Activated CD4-positive, alpha-beta memory T cell treated with anti-CD3 and anti-CD28 coated beads, Interleukin-2, amount 10 ng/mL, durations not matched to agents 7 days and 5 days (primary cell): ENCODE results near the gene GLOD4. TPM values are rescaled to one million over a fixed set of nuclear protein-coding genes. Genes with fewer than 3 reads are reported as not detected.
A peak's percentile ranks its signal among the peaks of the same experiment; 100 is the strongest.
"Not testable (repeated sequence)": the region's sequence is repeated elsewhere in the genome, so short reads cannot be mapped to it uniquely, and the experiment has no call there.

Experiments
- CTCF ChIA-PET: fragments of 350-600 bp; sonication (Branson Sonifier 250); formaldehyde crosslinking; loops from one replicate; lab custom pipeline; 2021; ENCODE audit warnings: antibody characterized with exemption, inconsistent platforms; lab: Charles Lee
- POLR2A ChIA-PET: fragments of 350-600 bp; sonication (Branson Sonifier 250); formaldehyde crosslinking; loops from one replicate; lab custom pipeline; 2021; ENCODE audit warnings: antibody characterized with exemption; lab: Charles Lee
- DNase-seq: peaks from one replicate; pipeline ENCODE4 v3.0.0-alpha.2; 2020
- H3K27ac Mint-ChIP-seq: one replicate; pipeline ENCODE4 v1.8.0; 2021; ENCODE audit warnings: mild to moderate bottlenecking, mixed read lengths
- H3K27me3 Mint-ChIP-seq: one replicate; pipeline ENCODE4 v1.8.0; 2021; ENCODE audit warnings: mixed read lengths
- H3K36me3 Mint-ChIP-seq: one replicate; pipeline ENCODE4 v1.8.0; 2021; ENCODE audit warnings: low read depth, mixed read lengths
- H3K4me1 Mint-ChIP-seq: one replicate; pipeline ENCODE4 v1.8.0; 2021; ENCODE audit warnings: mixed read lengths
- H3K4me3 Mint-ChIP-seq: one replicate; pipeline ENCODE4 v1.8.0; 2021; ENCODE audit warnings: mild to moderate bottlenecking, mixed read lengths
- H3K9me3 Mint-ChIP-seq: one replicate; pipeline ENCODE4 v1.8.0; 2021; ENCODE audit warnings: mixed read lengths
- total RNA-seq, 2 experiments: library from RNA; stranded (reverse); gene quantifications; one replicate each; pipeline ENCODE4 v1.2.3, GENCODE V29; 2021

Gene GLOD4
- 10 to 100 TPM; 46.0 to 54.1 TPM for total RNA-seq

- Mint-ChIP-seq H3K27me3 (no peaks in the 10 kb centered on the region), H3K4me1 (peaks cover 36% of the 10 kb centered on the region), H3K27ac (peak within 1 kb of the TSS; percentile 83), H3K36me3 (peaks cover 32% of the 10 kb centered on the region), H3K9me3 (no peaks in the 10 kb centered on the region), H3K4me3 (peak within 1 kb of the TSS; percentile 93)
- CTCF ChIA-PET = interaction anchor here (0.6 to 4.0 kb wide), 10 partner anchors 10 to 370 kb away, joined by 3 to 27 read pairs (median 4); partner anchors contain the start of genes GEMIN4 and TIMM22
- POLR2A ChIA-PET = interaction anchor here (0.6 to 4.6 kb wide), 18 partner anchors 8 to 370 kb away, joined by 3 to 59 read pairs (median 4); partner anchors contain the start of genes GEMIN4, NXN, TIMM22 and VPS53
- DNase-seq = peak; percentile 96
Observed at GRCh38 chr17:781805-782731, at the start of gene GLOD4, which contains the start of gene MRM3. TSS of gene GLOD4 (minus strand) at chr17:782280. CDS start at chr17:782255, 25 bp downstream. TSS of gene MRM3 (plus strand) at chr17:782353. CDS start at chr17:782379, 26 bp downstream.

- H3K4me1 Mint-ChIP-seq = no peaks in the 10 kb centered on the region
- H3K36me3 Mint-ChIP-seq = no peaks in the 10 kb centered on the region
- no peak overlapping the region for H3K27ac Mint-ChIP-seq
- POLR2A ChIA-PET = no interaction called here
- CTCF ChIA-PET = interaction anchor here (1.7 kb wide), 1 partner anchor 16 kb away, joined by 3 read pairs; no protein-coding TSS in a partner anchor
- H3K9me3 Mint-ChIP-seq = no peaks in the 10 kb centered on the region
- DNase-seq = no peak
- no peaks in the 10 kb centered on the region for H3K27me3 Mint-ChIP-seq
- no peak overlapping the region for H3K4me3 Mint-ChIP-seq
Observed at GRCh38 chr17:830950-831349, 48.9 kb upstream of the GLOD4 start.

DNA sequence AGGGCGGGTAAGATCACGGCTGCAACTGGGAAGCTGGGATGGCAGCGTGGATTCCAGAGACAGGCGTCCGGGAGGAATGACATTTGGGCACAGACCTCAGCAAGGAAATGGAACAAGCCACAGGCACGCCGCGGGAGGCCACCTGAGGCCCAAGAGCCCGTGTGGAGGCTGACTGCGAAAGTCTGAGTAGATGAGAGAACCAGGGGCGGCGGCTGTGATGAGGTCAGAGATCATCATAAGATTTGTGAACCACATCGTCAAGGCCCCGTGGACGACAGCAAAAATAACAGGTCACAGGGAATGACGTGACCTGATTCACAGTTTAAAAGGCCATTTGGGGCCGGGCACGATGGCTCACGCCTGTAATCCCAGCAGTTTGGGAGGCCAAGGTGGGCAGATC, 48.3 kb upstream of the GLOD4 start:
- Mint-ChIP-seq H3K4me1 (no peaks in the 10 kb centered on the region), H3K36me3 (no peaks in the 10 kb centered on the region), H3K4me3 (no peak overlapping the region), H3K27me3 (no peaks in the 10 kb centered on the region), H3K27ac (no peak overlapping the region), H3K9me3 (no peaks in the 10 kb centered on the region)
- POLR2A ChIA-PET = no interaction called here
- DNase-seq = no peak
- CTCF ChIA-PET = no interaction called here

- H3K4me1 Mint-ChIP-seq, CTCF ChIA-PET, H3K9me3 Mint-ChIP-seq, H3K27ac Mint-ChIP-seq, H3K27me3 Mint-ChIP-seq, H3K4me3 Mint-ChIP-seq, H3K36me3 Mint-ChIP-seq, DNase-seq, POLR2A ChIA-PET: not testable (repeated sequence)
Observed at GRCh38 chr17:829614-830013, 47.5 kb upstream of the GLOD4 start.

GRCh38 chr17:828761-829160, 46.7 kb upstream of the GLOD4 start:
- no peaks in the 10 kb centered on the region for H3K9me3 Mint-ChIP-seq
- CTCF ChIA-PET = no interaction called here
- no peak overlapping the region for H3K27ac Mint-ChIP-seq
- no peak overlapping the region for H3K4me3 Mint-ChIP-seq
- no peaks in the 10 kb centered on the region for H3K4me1 Mint-ChIP-seq
- no peaks in the 10 kb centered on the region for H3K27me3 Mint-ChIP-seq
- no peak for DNase-seq
- POLR2A ChIA-PET = no interaction called here
- H3K36me3 Mint-ChIP-seq = no peaks in the 10 kb centered on the region

- POLR2A ChIA-PET = no interaction called here
- no peak for DNase-seq
- H3K27me3 Mint-ChIP-seq = no peaks in the 10 kb centered on the region
- H3K27ac Mint-ChIP-seq = no peak overlapping the region
- H3K4me3 Mint-ChIP-seq = no peak overlapping the region
- no peaks in the 10 kb centered on the region for H3K4me1 Mint-ChIP-seq
- no peaks in the 10 kb centered on the region for H3K36me3 Mint-ChIP-seq
- CTCF ChIA-PET = no interaction called here
- H3K9me3 Mint-ChIP-seq = no peaks in the 10 kb centered on the region
Observed at GRCh38 chr17:826778-827177, 44.7 kb upstream of the GLOD4 start.

- H3K9me3 Mint-ChIP-seq = no peaks in the 10 kb centered on the region
- no peaks in the 10 kb centered on the region for H3K36me3 Mint-ChIP-seq
- H3K4me3 Mint-ChIP-seq = no peak overlapping the region
- ChIA-PET POLR2A (no interaction called here), CTCF (no interaction called here)
- no peaks in the 10 kb centered on the region for H3K4me1 Mint-ChIP-seq
- no peak for DNase-seq
- no peaks in the 10 kb centered on the region for H3K27me3 Mint-ChIP-seq
- no peak overlapping the region for H3K27ac Mint-ChIP-seq
Observed at GRCh38 chr17:825216-825615, 43.1 kb upstream of the GLOD4 start.

GRCh38 chr17:824378-824777, 42.3 kb upstream of the GLOD4 start:
- ChIA-PET POLR2A (no interaction called here), CTCF (no interaction called here)
- Mint-ChIP-seq H3K4me1 (no peaks in the 10 kb centered on the region), H3K9me3 (no peaks in the 10 kb centered on the region), H3K27me3 (no peaks in the 10 kb centered on the region), H3K4me3 (no peak overlapping the region), H3K36me3 (no peaks in the 10 kb centered on the region), H3K27ac (no peak overlapping the region)
- no peak for DNase-seq

DNA sequence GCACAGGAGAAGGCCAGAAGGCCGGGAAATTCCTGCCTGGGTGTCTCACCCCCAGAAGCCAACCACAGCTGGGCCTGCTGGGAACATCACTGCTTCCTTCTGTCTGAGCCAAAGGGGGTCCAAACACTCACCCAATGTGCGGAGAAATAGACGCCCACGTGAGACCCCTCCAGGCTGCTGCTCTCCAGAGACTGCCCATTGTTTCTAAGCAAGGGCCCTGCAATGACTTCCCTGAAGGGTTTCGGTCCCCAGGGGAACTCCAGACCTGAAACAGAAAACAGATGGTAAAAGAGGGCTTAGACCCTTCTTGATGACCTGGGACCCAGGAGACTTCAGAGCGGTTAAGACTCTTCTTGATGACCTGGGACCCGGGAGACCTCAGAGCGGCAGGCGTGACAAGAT, 41.4 kb upstream of the GLOD4 start:
- no peak overlapping the region for H3K4me3 Mint-ChIP-seq
- no peak for DNase-seq
- no peak overlapping the region for H3K27ac Mint-ChIP-seq
- H3K36me3 Mint-ChIP-seq = no peaks in the 10 kb centered on the region
- POLR2A ChIA-PET = no interaction called here
- no peaks in the 10 kb centered on the region for H3K9me3 Mint-ChIP-seq
- H3K4me1 Mint-ChIP-seq = no peaks in the 10 kb centered on the region
- CTCF ChIA-PET = no interaction called here
- H3K27me3 Mint-ChIP-seq = no peaks in the 10 kb centered on the region

- ChIA-PET CTCF (no interaction called here), POLR2A (no interaction called here)
- no peak overlapping the region for H3K4me3 Mint-ChIP-seq
- no peak for DNase-seq
- H3K36me3 Mint-ChIP-seq = no peaks in the 10 kb centered on the region
- no peaks in the 10 kb centered on the region for H3K9me3 Mint-ChIP-seq
- no peaks in the 10 kb centered on the region for H3K4me1 Mint-ChIP-seq
- H3K27me3 Mint-ChIP-seq = no peaks in the 10 kb centered on the region
- no peak overlapping the region for H3K27ac Mint-ChIP-seq
Observed at GRCh38 chr17:819251-819650, 37.2 kb upstream of the GLOD4 start.

- DNase-seq = no peak
- H3K4me3 Mint-ChIP-seq = no peak overlapping the region
- ChIA-PET POLR2A (no interaction called here), CTCF (interaction anchor here (1.2 kb wide), 1 partner anchor 17 kb away, joined by 3 read pairs; no protein-coding TSS in a partner anchor)
- H3K4me1 Mint-ChIP-seq = no peaks in the 10 kb centered on the region
- peaks cover 8% of the 10 kb centered on the region for H3K9me3 Mint-ChIP-seq
- no peaks in the 10 kb centered on the region for H3K36me3 Mint-ChIP-seq
- no peaks in the 10 kb centered on the region for H3K27me3 Mint-ChIP-seq
- H3K27ac Mint-ChIP-seq = no peak overlapping the region
Observed at GRCh38 chr17:814371-814770, 32.3 kb upstream of the GLOD4 start.

DNA sequence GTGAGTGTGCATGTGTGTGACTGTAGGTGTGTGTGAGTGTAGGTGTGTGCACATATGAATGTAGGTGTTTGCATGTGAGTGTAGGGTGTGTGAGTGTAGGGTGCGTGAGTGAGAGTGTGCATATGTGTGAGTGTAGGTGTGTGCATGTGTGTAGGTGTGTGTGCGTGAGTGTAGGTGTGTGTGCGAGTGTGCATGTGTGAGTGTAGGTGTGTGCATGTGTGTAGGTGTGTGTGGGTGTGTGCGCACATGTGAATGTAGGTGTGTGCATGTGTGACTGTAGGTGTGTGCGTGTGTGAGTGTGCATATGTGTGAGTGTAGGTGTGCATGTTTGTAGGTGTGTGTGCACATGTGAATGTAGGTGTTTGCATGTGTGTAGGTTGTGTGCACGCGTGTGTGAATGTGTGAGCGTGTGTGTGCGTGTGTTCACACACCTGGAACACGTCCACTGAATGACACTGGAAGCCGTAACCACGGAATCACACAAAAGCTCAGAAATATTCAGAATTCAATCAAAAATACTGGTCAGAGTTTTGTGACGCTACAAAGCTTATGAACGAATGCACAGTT, 30.6 kb upstream of the GLOD4 start:
- Mint-ChIP-seq H3K36me3 (no peaks in the 10 kb centered on the region), H3K9me3 (peaks cover 8% of the 10 kb centered on the region), H3K4me3 (no peak overlapping the region), H3K4me1 (no peaks in the 10 kb centered on the region), H3K27ac (no peak overlapping the region), H3K27me3 (no peaks in the 10 kb centered on the region)
- CTCF ChIA-PET = no interaction called here
- POLR2A ChIA-PET = no interaction called here
- DNase-seq = no peak

- H3K9me3 Mint-ChIP-seq = peaks cover 8% of the 10 kb centered on the region
- H3K27me3 Mint-ChIP-seq = no peaks in the 10 kb centered on the region
- DNase-seq = no peak
- CTCF ChIA-PET = no interaction called here
- H3K36me3 Mint-ChIP-seq = no peaks in the 10 kb centered on the region
- no peak overlapping the region for H3K4me3 Mint-ChIP-seq
- H3K27ac Mint-ChIP-seq = no peak overlapping the region
- no peaks in the 10 kb centered on the region for H3K4me1 Mint-ChIP-seq
- POLR2A ChIA-PET = no interaction called here
Observed at GRCh38 chr17:811051-811784, 29.1 kb upstream of the GLOD4 start.
